ENCODE measurements around the gene GFER.
"Not testable (repeated sequence)": the region's sequence is repeated elsewhere in the genome, so short reads cannot be mapped to it uniquely, and the experiment has no call there.

The GFER gene

DNA sequence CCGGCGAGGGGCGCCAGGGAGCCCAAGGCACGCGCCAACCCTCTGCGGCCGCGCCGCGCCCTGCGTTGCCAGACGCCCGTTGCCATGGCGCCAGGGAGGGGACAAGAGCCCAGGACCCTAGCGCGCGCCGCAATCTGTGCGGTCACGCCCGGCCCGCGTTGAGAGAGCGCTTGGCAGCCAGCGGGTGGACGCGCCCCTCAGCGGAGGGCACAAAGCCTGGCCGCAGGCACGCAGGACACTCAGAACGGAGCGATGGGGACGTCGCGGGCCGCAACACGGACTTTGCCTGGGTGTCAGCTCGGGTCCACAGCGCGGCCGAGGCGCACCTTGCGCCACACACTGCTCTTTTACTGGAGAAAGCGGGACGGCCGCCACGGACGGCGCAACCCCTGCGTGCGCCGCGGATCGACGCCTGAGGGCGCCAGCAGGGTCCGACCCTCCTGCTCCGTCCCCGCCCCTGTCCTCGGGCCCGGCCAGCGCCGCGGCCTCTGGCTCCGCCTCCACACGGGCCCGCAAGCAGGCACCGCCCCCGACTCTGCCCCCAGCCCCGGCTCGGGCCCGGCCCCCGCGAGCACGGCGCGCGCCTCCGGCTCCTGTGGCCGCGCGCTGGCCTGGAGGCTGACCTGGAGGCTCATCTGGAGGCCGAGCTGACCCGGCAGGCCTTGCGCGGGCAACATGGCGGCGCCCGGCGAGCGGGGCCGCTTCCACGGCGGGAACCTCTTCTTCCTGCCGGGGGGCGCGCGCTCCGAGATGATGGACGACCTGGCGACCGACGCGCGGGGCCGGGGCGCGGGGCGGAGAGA, at the start of gene GFER:
GFER (plus strand) TSS at position 650 of the 803 bp plus-strand sequence; CDS start at position 676, 26 bp downstream.
- peak; percentile 92 for DNase-seq

DNA sequence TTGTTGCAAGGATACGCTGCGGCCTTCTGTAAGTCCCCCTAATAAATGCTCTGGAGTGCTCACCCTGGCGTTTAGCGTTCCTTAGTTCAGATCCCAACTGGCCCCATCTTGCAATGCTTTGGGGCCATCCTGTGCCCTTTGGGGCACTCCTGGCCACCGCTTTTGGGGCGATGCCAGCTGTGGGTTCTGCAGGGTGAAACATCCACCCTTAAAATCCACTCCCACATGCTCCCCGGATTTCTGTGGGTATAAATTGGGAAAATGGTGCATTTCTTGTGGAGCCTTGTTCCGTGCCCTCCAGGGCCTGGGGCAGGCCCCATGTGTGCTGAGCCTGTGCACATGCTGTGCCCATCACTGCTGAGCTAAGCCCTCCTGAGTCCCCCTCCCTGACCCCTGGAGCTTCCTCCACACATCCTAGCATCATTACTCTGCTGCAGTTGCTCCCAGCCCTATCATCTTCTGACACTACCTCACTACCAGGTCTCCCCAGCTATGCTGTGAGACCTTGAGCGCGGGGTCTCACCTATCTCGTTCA, 47.0 kb upstream of the GFER start:
- no peak for DNase-seq

DNA sequence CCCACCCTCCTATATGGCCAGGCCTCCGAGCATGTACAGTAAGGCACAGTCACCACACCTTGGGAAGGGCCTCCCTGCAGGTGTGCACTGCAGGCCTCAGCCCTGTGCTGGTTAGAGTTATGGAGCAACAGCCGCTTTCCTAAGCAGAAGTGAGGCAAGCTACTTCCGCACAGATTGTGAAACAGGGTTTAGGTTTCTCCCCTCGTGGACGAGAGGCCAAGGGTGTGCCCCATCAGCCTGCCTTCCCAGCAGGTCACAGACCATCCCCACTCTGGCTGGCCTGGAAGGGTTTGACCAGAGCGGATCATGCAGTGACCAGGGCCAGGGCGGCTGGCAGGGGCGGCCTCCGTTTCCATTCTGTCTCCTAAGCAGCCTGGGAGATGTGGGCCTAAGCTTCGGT, 45.7 kb upstream of the GFER start:
- no peak for DNase-seq

DNA sequence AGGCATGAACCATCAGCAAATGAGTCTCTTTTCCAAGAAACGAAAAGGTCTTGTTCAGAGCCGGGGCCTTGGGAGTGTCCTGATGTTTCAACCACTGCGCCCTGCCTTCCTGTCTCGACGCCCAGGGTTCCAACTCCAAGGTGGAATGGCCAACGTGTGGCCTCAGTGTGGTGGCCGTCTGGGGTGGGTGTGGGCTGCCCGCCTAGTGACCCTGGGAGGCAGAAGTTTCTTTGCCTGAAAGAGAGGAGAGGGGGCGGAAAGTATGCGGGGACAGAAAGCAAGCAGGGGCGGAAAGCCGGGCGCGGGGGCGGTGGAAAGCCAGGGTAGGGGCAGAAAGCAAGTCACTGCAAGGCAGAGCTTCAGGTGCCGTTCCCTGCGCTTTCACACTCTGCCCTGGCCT, 45.1 kb upstream of the GFER start:
- no peak for DNase-seq

DNA sequence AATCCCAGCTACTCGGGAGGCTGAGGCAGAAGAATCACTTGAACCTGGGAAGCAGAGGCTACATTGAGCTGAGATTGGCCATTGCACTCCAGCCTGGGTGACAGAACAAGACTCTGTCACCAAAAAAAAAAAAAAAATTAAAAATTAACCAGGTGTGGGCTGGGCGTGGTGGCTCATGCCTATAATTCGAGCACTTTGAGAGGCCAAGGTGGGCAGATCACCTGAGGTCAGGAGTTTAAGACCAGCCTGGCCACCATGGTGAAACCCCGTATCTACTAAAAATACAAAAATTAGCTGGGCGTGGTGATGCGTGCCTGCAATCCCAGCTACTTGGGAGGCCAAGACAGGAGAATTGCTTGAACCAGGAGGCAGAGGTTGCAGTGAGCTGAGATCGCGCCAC, 44.2 kb upstream of the GFER start:
- not testable (repeated sequence) for DNase-seq

DNA sequence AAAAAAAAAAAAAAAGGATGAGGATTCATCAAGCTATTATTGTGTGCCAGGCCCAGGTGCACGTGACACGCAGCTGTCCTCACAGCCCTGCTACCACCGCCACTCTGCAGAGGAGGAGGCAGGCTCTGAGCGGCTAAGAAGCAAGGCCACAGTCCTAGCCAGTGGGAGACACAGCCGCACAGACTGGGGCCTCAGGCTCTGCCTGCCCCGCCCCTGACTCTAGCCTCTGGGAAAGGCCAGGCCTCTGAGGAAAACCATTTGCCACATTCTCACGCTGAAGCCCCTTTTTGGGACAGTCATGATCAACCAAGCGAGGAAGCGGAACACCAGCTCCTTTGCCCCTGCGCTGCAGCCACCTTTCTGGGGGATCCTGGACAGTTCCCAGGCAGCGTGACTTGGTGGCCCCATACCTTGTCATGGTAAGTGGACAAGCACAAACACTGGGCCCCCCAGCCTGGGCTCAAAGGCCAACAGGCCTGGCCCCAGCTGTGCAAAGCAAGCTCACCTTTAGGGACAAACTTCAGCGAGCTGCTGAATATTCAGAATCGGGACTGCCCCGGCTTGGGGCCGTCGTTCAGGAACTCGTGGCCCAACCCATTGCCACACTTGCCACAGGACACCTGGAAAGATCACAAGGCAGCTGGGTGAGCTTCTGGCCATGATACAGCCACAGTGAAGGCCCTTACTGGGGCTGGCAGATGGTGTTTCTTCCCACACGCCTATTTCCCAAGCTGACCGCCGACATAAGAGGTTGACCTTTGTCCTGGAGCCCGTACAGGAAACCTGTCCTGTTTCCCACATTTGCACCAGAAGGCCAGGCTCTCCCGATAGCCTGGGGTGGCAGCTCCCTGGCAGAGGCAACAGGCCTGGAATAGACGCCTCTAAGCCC, 43.5 kb upstream of the GFER start:
- no peak for DNase-seq

DNA sequence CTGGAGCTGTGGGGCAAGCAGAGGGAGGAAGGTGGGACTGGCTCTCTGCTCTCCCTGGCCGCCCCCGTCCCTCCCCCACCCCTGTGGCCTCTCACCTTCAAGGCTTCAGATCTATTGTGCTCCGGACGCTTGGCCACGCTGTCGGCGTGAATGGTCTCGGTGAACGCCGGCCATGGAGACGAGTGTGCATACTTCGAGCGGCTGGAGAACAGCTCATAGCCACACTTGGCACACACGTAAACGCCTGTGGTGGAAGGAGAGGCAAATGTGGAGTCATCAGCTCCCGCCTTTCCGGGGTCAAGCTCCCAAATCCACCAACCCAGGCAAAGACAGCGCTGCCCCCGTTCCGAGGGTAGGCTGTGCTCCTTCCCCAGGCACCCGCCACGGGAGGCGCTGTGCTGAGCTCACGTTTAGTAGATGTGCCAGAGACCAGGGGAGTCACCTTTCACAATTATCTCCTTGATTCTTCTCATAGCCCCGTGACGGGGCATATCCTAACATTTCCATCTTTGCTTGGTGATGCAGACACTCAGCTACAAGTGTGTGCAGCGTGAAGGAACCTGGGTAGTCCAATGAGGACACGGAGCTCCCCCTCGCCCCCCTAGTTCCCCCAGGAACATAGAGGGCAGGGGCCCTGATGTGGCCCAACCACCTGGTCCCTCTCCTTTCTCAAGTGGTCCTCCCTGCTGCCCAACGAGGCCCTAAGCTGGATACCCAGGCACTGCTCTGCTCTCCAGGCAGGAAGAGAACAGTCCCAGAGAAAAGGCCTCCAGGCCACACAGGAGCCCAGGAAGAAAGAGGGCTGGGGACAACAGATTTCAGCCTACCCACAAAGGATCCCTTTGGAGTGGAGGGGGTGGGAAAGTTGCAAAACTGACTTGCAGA, 42.6 kb upstream of the GFER start:
- no peak for DNase-seq

DNA sequence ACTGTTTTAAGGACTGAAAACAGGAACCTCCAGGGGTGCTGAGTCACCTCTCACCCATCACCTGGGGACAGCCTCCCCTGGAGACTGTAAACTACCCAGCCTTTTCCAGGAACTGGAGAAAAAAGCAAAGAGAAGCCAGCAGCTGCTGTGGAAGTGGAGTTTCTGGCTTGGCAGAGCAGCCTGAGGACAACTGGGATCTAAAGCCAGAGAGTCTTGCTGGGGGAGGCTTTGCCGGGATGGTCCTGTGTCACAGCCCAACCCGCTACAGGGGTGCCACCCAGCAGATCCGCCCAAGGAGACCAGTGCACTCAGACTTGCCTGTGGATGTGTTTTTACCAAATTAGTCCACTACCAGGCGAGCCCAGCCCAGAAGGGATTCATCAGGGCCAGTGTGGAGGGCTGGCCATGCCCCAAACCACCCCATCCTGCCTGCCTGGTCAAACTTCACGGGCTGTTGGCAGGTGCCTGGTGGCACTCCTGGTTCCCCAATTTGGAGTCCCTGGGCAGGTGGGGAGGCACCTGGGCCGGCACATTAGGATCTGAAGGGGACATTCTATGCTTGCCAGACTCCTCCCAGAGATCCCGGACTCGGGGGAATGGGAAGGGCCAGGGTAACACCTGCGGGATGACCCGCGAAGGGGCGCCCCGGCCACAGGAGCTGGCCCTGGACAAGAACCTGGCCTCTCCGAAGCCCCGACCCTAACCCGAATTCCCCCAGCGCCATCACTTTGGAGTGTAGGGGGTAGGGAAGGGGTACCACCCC, 41.8 kb upstream of the GFER start:
- no peak for DNase-seq

DNA sequence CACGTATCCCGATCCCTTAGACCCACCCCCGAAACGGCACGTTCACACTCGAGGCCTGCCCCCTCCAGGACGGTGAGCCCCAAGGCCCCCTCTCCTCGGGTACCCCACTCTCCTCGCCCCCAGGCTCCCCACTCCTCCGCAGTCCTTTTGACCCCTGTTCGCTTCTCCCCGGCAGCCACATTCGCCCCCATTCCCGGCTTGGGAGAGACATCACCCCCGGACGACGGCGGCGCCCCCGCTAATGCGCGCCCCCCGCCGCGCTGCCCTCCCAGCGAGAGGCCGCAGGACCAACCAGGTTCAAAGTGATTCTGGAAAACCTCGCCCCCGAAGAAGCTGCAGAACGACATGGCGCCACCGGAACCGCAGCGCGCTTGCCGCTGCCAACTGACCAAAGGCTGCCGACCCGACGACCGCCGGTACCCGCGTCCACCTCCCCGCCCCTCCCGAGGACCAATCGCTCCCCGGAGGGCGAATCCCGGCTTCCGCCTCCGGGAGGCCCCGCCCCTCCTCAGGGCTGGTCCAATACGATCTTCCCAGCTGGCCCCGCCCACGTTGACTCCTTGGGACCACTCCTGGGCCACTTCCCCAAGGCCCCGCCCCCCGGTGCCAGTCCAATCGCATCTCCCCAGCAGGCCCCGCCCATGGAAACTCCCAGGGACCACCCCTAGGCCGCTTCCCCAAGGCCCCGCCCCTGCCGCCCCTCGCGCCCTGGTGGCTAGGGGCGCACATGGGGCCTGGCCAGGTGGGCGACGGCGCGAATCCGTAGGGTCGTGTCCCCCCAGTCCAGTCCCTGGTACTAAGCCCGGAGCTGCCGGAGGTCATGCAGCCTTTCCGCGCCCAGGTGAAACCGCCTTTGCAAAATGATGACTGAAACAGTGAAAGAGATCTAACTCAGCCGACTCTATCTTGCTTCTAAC, 40.9 kb upstream of the GFER start, which contains the start of gene MSRB1:
MSRB1 (minus strand) TSS at position 390 of the 917 bp plus-strand sequence; CDS start at position 347, 43 bp downstream.
- peak; percentile 100 for DNase-seq

DNA sequence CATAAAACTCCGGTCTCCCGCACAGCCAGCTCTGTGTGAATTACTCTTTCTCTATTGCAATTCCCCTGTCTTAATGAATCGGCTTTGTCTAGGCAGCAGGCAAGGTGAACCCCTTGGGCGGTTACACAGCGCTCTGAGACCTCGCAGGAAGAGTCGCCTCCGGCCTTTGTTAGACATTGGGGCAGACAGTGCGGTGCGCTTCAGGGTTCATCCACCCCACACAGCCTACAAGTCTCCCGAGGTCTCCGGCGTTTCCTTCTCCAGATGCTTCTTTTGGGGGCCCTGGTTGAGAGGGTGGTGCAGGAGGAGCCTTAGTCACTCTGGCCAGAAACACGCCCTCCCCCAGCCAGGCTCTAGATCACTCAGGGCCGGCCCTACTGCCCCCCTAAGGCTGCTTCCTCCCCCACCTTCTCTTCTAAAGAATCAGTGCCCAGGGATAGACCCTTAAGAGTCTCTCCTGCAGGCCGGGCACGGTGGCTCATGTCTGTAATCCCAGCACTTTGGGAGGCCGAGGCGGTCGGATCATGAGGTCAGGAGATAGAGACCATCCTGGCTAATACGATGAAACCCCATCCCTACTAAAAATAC, 39.3 kb upstream of the GFER start:
- DNase-seq: no peak

DNA sequence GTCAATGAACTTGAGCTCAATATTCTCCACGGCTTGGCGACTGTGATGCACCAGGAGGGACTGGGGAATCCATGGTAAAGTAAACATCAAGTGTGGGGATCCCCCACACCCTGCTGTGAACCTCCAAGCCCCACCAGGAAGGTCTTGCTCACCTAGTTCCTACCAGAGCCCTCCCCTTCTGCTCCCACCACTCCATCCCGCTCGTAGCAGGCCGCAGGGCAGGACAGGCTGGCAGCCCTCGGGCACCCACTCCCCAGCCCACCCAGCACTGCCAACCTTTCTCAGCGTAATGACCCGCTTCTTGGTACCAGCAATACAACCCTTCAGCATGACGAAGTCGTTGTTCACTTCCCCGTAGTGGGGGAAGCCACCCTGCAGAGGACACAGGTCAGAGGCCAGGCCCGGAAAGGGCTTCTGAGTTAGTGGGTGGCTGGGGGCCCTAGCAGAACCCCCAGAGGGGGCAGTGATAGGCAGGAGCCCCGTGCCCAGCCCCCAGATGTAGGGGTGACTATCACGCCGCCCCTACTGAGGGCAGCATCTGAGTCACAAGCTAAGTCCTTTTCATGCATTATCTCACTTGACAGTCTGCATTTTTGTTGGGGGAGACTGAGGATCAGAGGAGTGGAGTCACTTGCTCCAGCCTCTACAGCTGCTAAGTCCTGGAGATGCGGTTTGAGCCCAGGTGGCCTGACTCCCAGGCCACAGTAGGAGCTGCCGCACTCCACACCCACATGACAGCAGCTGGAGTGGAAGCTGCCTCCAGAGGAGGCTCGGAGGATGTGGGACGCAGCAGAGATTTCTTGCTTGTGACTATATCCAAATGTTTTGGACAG, 38.2 kb upstream of the GFER start:
- DNase-seq: no peak

DNA sequence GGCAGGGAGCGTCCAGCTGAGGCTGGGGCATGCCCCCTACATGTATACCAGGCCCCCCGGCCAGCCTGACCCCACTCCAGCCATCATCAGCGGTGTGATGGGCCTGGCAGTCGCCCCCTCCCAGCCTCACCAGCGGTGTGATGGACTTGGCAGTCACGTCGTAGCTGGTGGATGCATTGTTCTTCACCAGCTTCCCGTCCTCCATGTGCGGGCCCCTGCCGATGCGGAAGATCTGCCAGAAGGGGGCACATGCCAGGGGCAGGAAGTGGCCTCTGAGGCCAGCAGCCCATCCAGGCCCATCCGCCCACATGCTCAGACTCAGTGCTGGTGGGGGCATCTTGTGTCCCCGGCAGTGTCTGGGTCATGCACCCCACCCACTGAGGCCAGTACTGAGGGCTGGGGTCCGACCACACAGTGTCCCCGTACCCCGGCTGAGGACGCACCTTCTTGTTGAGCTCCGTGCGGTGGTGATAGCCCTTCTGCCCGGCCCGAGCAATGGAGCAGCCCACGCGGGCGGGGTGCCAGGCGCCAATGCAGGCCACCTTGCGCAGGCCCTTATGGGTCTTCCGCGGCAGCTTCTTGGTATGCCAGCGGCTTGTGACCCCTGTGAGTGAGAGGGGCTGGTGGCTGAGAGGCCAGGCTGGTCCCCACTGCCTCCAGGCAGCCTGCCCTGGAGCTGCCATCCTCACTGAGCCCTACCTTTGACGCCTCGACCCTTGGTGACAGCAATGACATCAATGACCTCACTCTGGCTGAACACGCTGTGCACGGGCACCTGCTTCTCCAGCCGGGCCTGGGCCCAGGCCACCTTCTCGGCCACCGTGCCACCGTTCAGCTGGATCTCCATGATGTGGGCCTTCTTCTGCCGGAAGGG, 37.3 kb upstream of the GFER start:
- DNase-seq: no peak

DNA sequence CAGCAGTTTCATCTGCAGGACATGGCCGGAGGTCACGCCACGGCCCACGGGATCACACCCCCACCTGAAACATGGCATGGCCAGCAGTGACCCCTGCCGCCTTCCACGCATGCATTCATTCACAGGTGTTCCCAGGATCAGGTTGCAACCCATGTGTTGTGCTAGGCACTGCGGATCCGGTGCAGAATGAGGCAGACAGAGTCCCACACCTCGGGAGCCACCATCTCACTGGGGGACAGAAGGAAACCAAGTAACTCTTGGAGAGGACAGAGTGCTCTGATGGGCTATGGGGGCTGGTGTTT, 36.7 kb upstream of the GFER start:
- DNase-seq: no peak

DNA sequence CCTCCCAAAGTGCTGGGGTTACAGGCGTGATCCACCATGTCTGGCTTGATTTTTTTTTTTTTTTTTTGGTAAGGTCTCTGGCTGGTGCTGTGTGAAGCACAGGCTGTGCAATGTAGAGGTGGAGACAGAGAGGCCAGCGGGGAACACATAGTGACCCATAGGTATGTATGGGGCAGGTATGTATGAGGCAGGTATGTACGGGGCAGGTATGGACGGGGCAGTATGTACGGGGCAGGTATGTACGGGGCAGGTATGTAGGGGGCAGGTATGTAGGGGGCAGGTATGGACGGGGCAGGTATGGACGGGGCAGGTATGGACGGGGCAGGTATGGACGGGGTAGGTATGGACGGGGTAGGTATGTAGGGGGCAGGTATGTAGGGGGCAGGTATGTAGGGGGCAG, 34.5 kb upstream of the GFER start:
- no peak for DNase-seq

DNA sequence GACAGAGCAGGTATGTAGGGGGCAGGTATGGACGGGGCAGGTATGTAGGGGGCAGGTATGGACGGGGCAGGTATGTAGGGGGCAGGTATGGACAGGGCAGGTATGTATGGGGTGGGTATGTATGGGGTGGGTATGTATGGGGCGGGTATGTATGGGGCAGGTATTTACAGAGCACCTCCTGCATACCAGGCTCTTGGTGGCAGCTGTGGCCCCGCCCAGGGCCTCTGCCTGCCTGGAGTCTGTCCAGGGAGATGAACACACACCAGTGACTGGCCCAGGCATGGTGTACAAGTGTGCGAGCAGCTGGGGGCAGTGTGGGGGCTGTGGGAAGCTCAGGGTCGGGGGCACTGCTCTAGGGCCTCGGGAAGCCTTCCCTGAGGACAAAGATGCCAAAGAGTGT, 33.9 kb upstream of the GFER start:
- no peak for DNase-seq

DNA sequence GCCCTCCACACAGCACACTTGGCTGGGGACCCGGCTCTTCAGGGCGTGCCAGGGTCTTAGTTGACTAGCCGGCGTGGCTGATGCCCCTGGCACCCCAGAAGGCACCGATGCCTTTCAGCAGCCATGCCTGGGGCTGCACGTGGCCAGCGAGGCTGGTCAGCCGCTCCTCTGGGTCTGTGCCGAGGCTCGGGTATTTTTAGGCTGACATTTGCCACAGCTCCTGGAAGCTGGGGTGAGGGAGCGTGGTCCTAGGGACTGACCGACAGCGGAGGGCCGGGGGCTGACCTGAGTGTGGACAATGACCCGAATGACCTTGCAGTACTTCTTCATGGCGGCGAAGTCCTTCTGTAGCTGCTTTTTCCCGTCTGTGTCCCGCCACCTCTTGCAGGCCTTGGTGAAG, 33.4 kb upstream of the GFER start:
- DNase-seq: no peak

DNA sequence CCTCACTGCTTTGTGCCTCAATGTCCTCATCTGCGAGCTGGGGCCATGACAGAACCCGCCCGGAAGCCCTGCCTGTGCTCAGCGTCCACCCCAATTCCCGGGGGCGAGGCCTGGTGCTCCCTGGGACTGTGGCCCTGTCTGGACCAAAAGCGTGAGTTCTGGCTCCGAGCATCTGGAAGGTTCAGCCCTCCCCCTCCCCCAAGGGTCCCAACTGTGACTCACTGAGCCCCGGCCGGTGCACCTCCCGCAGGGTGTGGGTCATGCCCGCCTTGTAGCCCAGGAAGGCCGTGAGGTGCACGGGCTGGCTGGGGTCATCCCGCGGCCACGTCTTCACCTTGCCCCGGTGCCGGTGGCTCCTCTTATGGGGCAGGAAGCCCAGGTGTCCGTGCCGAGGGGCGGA, 30.3 kb upstream of the GFER start:
- DNase-seq: no peak

DNA sequence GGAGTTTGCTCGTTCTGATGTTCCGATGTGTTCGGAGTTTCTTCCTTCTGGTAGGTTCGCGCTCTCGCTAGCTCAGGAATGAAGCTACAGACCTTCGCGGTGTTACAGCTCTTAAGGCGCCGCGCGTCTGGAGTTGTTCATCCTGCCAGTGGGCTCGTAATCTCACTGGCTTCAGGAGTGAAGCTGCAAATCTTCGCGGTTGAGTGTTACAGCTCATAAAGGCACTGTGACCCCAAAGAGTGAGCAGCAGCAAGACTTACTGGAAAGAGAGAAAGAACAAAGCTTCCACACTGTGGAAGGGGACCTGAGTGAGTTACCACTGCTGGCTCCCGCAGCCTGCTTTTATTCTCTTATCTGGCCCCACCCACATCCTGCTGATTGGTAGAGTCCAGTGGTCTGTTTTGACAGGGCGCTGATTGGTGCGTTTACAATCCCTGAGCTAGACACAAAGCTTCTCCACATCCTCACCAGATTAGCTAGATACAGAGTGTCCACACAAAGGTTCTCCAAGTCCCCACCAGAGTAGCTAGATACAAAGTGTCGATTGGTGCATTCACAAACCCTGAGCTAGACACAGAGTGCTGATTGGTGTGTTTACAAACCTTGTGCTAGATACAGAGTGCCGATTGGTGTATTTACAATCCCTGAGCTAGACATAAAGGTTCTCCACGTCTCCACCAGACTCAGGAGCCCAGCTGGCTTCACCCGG, 26.4 kb upstream of the GFER start:
- not testable (repeated sequence) for DNase-seq
